HG03196 (cell line): ENCODE measurements around the gene VAT1.
"Not testable (repeated sequence)": the region's sequence is repeated elsewhere in the genome, so short reads cannot be mapped to it uniquely, and the experiment has no call there.

Source experiments
- ATAC-seq: cut with Tn5 transposase; IDR thresholded peaks from one replicate; pipeline ENCODE4 v1.9.1; 2021; ENCODE audit not compliant: unreplicated experiment

The VAT1 gene

DNA sequence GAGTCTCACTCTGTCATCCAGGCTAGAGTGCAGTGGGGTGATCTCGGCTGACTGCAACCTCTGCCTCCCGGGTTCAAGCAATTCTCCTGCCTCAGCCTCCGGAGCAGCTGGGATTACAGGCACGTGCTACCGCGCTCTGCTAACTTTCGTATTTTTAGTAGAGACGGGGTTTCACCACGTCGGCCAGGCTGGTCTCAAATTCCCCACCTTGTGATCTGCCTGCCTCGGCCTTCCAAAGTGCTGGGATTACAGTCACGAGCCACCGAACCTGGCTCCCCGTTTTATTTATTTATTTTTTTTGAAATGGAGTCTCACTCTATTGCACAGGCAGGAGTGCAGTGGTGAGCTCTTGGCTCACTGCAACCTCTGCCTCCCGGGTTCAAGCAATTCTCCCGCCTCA, 46.5 kb downstream of the VAT1 start:
- not testable (repeated sequence) for ATAC-seq

DNA sequence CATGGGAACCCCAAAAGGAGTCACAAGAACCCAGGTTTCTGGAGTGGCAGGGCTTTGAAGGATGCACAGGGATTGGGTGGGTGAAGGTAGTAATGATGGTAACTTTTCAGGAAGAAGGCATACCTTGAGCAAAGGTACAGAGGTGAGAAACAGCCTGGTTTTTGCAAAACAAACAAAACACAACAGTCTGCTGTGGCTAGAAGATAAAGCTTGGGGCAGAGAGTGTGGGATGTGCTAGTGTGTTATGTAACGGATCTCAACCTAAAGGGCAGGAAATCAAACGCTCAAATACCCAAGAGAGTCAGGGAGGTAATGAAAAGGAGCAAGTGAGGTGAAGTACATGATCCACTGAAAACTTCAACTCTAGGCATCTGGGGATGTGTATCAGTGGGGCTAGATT, 46.9 kb downstream of the VAT1 start:
- no peak for ATAC-seq

DNA sequence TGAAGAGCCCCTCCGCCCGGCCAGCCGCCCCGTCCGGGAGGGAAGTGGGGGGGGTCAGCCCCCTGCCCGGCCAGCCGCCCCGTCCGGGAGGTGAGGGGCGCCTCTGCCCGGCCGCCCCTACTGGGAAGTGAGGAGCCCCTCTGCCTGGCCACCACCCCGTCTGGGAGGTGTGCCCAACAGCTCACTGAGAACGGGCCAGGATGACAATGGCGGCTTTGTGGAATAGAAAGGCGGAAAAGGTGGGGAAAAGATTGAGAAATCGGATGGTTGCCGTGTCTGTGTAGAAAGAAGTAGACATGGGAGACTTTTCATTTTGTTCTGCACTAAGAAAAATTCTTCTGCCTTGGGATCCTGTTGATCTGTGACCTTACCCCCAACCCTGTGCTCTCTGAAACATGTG, 48.9 kb downstream of the VAT1 start:
- not testable (repeated sequence) for ATAC-seq

DNA sequence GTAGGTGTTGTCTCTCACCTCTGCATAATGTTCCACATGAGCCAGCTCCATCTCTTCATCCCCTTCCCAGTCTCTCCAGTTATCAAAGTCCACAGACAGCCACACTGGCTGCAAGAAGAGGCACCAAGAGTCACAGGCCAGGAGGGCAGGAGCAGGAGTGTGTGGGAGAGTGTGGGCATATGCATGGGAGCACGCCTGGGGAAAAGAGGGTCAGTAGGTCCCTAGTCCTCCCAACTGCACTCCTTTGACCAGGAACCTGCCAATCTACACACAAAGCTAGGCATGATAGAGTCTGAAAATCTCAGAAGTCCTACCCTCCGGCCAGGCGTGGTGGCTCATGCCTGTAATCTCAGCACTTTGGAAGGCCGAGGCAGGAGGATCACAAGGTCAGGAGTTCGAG, 50.6 kb downstream of the VAT1 start:
- ATAC-seq, result no peak

DNA sequence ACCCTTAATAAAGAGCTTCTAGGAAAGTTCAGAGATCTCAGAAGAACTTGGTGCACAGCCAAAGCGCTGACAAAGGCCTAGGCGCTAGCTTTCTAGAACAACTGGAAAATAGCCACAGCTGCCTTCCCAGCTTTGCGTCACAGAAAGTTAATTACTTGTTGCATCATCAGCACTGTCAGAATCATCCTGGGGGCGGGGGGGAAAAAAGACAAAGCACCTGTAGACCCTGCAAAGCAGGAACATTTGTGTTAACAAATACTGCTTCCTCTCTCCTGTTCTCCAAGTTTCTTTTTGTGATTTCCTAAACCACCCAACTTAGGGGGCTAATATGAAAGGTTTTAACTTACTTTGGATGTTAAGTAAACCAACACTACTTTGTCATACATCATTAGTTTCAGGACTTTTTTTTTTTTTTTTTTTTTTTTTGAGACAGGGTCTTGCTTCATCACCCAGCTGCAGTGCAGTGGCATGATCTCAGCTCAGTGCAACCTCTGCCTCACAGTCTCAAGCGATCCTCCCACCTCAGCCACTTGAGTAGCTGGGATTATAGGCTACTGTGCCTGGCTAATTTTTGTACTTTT, 53.1 kb downstream of the VAT1 start:
- ATAC-seq, result no peak

DNA sequence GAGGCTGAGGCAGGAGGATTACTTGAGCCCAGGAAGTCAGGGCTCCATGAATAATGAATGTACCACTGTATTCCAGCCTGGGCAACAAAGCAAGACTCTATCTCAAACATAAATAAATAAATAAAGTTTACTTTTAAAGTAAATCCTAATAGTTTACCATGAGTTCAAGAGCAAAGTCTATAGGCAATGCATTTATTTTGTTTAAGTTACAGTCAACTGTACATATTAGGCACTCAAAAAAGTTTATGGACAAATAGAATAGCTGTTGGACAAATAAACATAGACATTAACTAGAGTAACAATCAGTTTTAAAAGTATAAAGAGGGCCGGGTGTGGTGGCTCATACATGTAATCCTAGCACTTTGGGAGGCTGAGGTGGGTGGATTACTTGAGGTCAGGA, 54.3 kb downstream of the VAT1 start:
- ATAC-seq, result no peak
